Caki2 (cell line): ENCODE results near the gene AKAP1. TPM values are rescaled to one million over a fixed set of nuclear protein-coding genes. Genes with fewer than 3 reads are reported as not detected.
"Not testable (repeated sequence)": the region's sequence is repeated elsewhere in the genome, so short reads cannot be mapped to it uniquely, and the experiment has no call there.

Experiments
- DNase-seq: peaks from one replicate; pipeline ENCODE4 v3.0.0-alpha.2; 2015; ENCODE audit warnings: low read depth
- in situ Hi-C: cut with HindIII; loops from 2 replicates; pipeline ENCODE4 v1.10.0; 2016; ENCODE audit warnings: low sequenced_read_pairs, low pct_unique_long_range_greater_than_20kb, mixed read lengths
- total RNA-seq: library from RNA; depleted of rRNA; stranded (reverse); fragments of >200 nt; shearing (Covaris generic); gene quantifications from 2 replicates; pipeline ENCODE4 v1.2.3, GENCODE V29; 2014; ENCODE audit warnings: low replicate concordance

AKAP1 gene
- total RNA-seq, 1 experiment from 2014 or later, result 11.5 TPM

GRCh38 chr17:57096472-57097202, 11.6 kb downstream of the AKAP1 start:
- in situ Hi-C loops, result no loop called here
- no peak for DNase-seq

GRCh38 chr17:57097832-57098421, 12.9 kb downstream of the AKAP1 start:
- peak; percentile 38 for DNase-seq
- in situ Hi-C loops, result no loop called here

GRCh38 chr17:57099165-57099564, 14.1 kb downstream of the AKAP1 start:
- DNase-seq, result no peak
- in situ Hi-C loops, result no loop called here

- no peak for DNase-seq
- in situ Hi-C loops, result no loop called here
These were observed 17.1 kb downstream of the AKAP1 start for GRCh38 chr17:57102122-57102521.

- in situ Hi-C loops, DNase-seq: not testable (repeated sequence)
These were observed 17.6 kb downstream of the AKAP1 start for GRCh38 chr17:57102660-57103059.

- in situ Hi-C loops, result no loop called here
- no peak for DNase-seq
These were observed 19.6 kb downstream of the AKAP1 start for GRCh38 chr17:57104461-57105175.

- DNase-seq, result no peak
- in situ Hi-C loops, result no loop called here
These were observed 20.5 kb downstream of the AKAP1 start for GRCh38 chr17:57105591-57105990.

- no peak for DNase-seq
- in situ Hi-C loops, result no loop called here
These were observed 21.2 kb downstream of the AKAP1 start for GRCh38 chr17:57106107-57106835.

GRCh38 chr17:57106836-57107497, 21.9 kb downstream of the AKAP1 start:
- no peak for DNase-seq
- in situ Hi-C loops, result no loop called here

- DNase-seq, result peak; percentile 84
- in situ Hi-C loops, result no loop called here
These were observed 22.6 kb downstream of the AKAP1 start for GRCh38 chr17:57107498-57108101.

- in situ Hi-C loops, result no loop called here
- DNase-seq, result no peak
These were observed 23.8 kb downstream of the AKAP1 start for GRCh38 chr17:57108671-57109392.

GRCh38 chr17:57109393-57110151, 24.5 kb downstream of the AKAP1 start:
- DNase-seq, result no peak
- in situ Hi-C loops, result no loop called here

- in situ Hi-C loops, result no loop called here
- DNase-seq, result no peak
These were observed 25.1 kb downstream of the AKAP1 start for GRCh38 chr17:57110152-57110542.

GRCh38 chr17:57110579-57111325, 25.7 kb downstream of the AKAP1 start:
- in situ Hi-C loops, result no loop called here
- no peak for DNase-seq

GRCh38 chr17:57111386-57111785, 26.3 kb downstream of the AKAP1 start:
- in situ Hi-C loops, result no loop called here
- no peak for DNase-seq

- in situ Hi-C loops, result no loop called here
These were observed 28.0 kb downstream of the AKAP1 start for GRCh38 chr17:57113011-57113410.

More at GRCh38 chr17:57113011-57113410, 28.0 kb downstream of the AKAP1 start:
- no peak for DNase-seq
